ENCODE data around the gene ZNF521.
A peak's percentile ranks its signal among the peaks of the same experiment; 100 is the strongest.

ZNF521 gene

DNA sequence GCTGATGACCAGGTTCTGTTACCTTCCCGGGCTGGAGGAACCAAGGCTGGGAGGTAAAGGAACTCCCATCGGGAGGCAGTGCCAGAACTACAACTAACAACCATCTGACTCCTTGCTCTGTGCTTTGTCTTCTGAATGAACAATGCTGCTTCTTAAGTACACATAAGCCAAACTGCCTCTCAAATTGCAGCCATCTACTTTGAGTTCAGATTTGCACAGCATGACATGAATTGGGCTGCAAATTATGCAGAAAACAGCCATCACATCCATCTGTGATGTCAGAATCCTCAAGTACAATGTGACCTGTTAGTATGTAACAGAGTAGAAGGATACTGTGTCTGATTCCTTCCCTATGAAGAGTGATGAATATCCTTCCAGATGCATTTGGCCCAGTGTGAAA lies 290.6 kb downstream of the ZNF521 start:
- TF ChIP-seq POLR2AphosphoS5 (IDR thresholded peaks at IDR 0.05; ENCODE audit: low read depth, low read length) (no peak), SIN3A (IDR thresholded peaks at IDR 0.05; ENCODE audit: borderline replicate concordance, insufficient read depth, low read length) (no peak), REST (IDR thresholded peaks at IDR 0.05; ENCODE audit: insufficient read depth in 1 of 2, low read depth in 2 of 2, low read length in 2 of 2) (no peak), FOXP2 (optimal IDR thresholded peaks at IDR 0.05; ENCODE audit: borderline replicate concordance, extremely low read depth, extremely low read length, insufficient read depth) (no peak), TAF1 (IDR thresholded peaks at IDR 0.05; ENCODE audit: borderline replicate concordance, insufficient read depth, low read length) (no peak)

DNA sequence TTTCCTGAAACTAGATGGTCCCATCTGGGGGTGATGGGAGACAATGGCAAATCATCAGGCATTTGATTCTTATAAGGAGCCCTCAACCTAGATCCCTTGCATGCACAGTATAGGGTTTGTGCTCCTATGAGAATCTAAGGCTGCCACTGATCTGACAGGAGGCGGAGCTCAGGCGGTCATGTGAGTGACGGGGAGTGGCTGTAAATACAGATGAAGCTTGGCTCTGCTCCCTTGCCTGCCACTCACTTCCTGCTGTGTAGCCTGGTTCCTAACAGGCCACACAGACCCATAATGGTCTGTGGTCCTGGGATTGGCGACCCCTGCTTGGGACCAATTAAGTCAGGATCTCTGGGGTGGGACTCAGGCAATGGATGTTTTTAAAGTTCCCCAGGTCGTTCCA lies 293.4 kb downstream of the ZNF521 start:
- TF ChIP-seq SIN3A (IDR thresholded peaks at IDR 0.05; ENCODE audit: borderline replicate concordance, insufficient read depth, low read length) = no peak
- TF ChIP-seq REST (IDR thresholded peaks at IDR 0.05; ENCODE audit: insufficient read depth in 1 of 2, low read depth in 2 of 2, low read length in 2 of 2) = no peak
- TF ChIP-seq POLR2AphosphoS5 (IDR thresholded peaks at IDR 0.05; ENCODE audit: low read depth, low read length) = no peak; the same call in 1 of the 2 replicates
- no peak for TF ChIP-seq TAF1 (IDR thresholded peaks at IDR 0.05; ENCODE audit: borderline replicate concordance, insufficient read depth, low read length)
- no peak for TF ChIP-seq FOXP2 (optimal IDR thresholded peaks at IDR 0.05; ENCODE audit: borderline replicate concordance, extremely low read depth, extremely low read length, insufficient read depth)

- no peak for TF ChIP-seq REST (IDR thresholded peaks at IDR 0.05; ENCODE audit: insufficient read depth in 1 of 2, low read depth in 2 of 2, low read length in 2 of 2)
- no peak for TF ChIP-seq SIN3A (IDR thresholded peaks at IDR 0.05; ENCODE audit: borderline replicate concordance, insufficient read depth, low read length)
- TF ChIP-seq POLR2AphosphoS5 (IDR thresholded peaks at IDR 0.05; ENCODE audit: low read depth, low read length) = no peak
- no peak for TF ChIP-seq TAF1 (IDR thresholded peaks at IDR 0.05; ENCODE audit: borderline replicate concordance, insufficient read depth, low read length)
- TF ChIP-seq FOXP2 (optimal IDR thresholded peaks at IDR 0.05; ENCODE audit: borderline replicate concordance, extremely low read depth, extremely low read length, insufficient read depth) = no peak
These were observed 294.4 kb downstream of the ZNF521 start for GRCh38 chr18:25057491-25058050.

- TF ChIP-seq FOXP2 (optimal IDR thresholded peaks at IDR 0.05; ENCODE audit: borderline replicate concordance, extremely low read depth, extremely low read length, insufficient read depth) = no peak
- TF ChIP-seq POLR2AphosphoS5 (IDR thresholded peaks at IDR 0.05; ENCODE audit: low read depth, low read length) = 0 out of 2 replicates have a peak, but pooled peaks have one; percentile 24
These were observed 295.5 kb downstream of the ZNF521 start for GRCh38 chr18:25056429-25056828.

DNA sequence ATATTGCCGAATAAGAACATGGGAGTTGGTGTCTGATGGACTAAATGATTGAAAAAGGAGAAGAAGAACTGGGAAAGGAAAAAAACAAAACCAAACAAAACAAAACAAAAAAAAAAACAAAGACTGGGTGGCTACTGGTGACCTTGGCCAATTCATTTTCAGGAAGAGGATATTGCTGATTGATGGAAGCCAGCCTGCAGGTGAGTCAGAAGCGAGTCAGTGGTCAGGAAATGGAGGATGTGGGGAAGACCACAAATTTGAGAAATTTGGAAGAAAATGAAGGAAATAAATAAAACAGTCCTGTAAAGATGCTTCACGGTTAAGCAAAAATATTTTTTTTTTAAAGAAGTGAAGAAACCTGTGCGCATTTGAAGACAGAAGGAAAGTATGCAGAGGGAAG lies 296.9 kb downstream of the ZNF521 start:
- no peak for TF ChIP-seq REST (IDR thresholded peaks at IDR 0.05; ENCODE audit: insufficient read depth in 1 of 2, low read depth in 2 of 2, low read length in 2 of 2)
- no peak for TF ChIP-seq POLR2AphosphoS5 (IDR thresholded peaks at IDR 0.05; ENCODE audit: low read depth, low read length)
- no peak for TF ChIP-seq SIN3A (IDR thresholded peaks at IDR 0.05; ENCODE audit: borderline replicate concordance, insufficient read depth, low read length)
- no peak for TF ChIP-seq TAF1 (IDR thresholded peaks at IDR 0.05; ENCODE audit: borderline replicate concordance, insufficient read depth, low read length)
- TF ChIP-seq FOXP2 (optimal IDR thresholded peaks at IDR 0.05; ENCODE audit: borderline replicate concordance, extremely low read depth, extremely low read length, insufficient read depth) = no peak

Data from PFSK-1 (cell line).